HFFc6 (cell line): ENCODE measurements around the gene RNF14. TPM values are rescaled to one million over a fixed set of nuclear protein-coding genes. Genes with fewer than 3 reads are reported as not detected.
"Not testable (repeated sequence)": the region's sequence is repeated elsewhere in the genome, so short reads cannot be mapped to it uniquely, and the experiment has no call there.

Experiments
- DNase-seq: peaks from one replicate; pipeline ENCODE4 v3.0.0-alpha.2; 2018
- H3K27ac Mint-ChIP-seq: 2 replicates; pipeline ENCODE4 v1.8.0; 2020; ENCODE audit warnings: mild to moderate bottlenecking, mixed read lengths
- H3K27me3 Mint-ChIP-seq: 2 replicates; pipeline ENCODE4 v1.8.0; 2021; ENCODE audit warnings: mild to moderate bottlenecking, moderate library complexity, mixed read lengths; ENCODE audit not compliant: insufficient read depth
- H3K36me3 Mint-ChIP-seq: 2 replicates; pipeline ENCODE4 v1.8.0; 2021; ENCODE audit warnings: low read depth, mixed read lengths
- H3K4me1 Mint-ChIP-seq: 2 replicates; pipeline ENCODE4 v1.8.0; 2020; ENCODE audit warnings: low read depth, mixed read lengths
- H3K4me3 Mint-ChIP-seq: 2 replicates; pipeline ENCODE4 v1.8.0; 2020; ENCODE audit warnings: mild to moderate bottlenecking, moderate library complexity, mixed read lengths
- H3K9me3 Mint-ChIP-seq: 2 replicates; pipeline ENCODE4 v1.8.0; 2020; ENCODE audit warnings: mild to moderate bottlenecking, mixed read lengths
- long read RNA-seq: library from polyadenylated mRNA; unstranded; transcript quantifications from one replicate; pipeline ENCODE4 v2.0.0, GENCODE V29; 2019
- total RNA-seq, 6 experiments: library from RNA; stranded (reverse); fragmentation: NEBNext Ultra II Directional; extraction: Animal tissue kit (Norgen Biotek cat#: 25700); gene quantifications; 2 replicates in 1 of 6; 3 replicates in 5 of 6; pipeline ENCODE4 v1.2.3, GENCODE V29; 2021
- TF ChIP-seq, protein P1 (sequence below): fragments of 200-600 bp; sonication (generic); IDR thresholded peaks from 2 replicates; pipeline ENCODE4 v1.5.0; 2021; ENCODE audit warnings: antibody characterized with exemption, mild to moderate bottlenecking

The RNF14 gene, protein sequence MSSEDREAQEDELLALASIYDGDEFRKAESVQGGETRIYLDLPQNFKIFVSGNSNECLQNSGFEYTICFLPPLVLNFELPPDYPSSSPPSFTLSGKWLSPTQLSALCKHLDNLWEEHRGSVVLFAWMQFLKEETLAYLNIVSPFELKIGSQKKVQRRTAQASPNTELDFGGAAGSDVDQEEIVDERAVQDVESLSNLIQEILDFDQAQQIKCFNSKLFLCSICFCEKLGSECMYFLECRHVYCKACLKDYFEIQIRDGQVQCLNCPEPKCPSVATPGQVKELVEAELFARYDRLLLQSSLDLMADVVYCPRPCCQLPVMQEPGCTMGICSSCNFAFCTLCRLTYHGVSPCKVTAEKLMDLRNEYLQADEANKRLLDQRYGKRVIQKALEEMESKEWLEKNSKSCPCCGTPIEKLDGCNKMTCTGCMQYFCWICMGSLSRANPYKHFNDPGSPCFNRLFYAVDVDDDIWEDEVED
- total RNA-seq = 10 to 100 TPM; 56.0 to 65.5 (median 63.0) TPM
- long read RNA-seq, full-length matches to known transcripts = 28 of 57 reads
- long read RNA-seq, partial matches to known transcripts = 17 of 57 reads
- long read RNA-seq, other reads (novel, unspliced or antisense) = 12 of 57 reads

DNA sequence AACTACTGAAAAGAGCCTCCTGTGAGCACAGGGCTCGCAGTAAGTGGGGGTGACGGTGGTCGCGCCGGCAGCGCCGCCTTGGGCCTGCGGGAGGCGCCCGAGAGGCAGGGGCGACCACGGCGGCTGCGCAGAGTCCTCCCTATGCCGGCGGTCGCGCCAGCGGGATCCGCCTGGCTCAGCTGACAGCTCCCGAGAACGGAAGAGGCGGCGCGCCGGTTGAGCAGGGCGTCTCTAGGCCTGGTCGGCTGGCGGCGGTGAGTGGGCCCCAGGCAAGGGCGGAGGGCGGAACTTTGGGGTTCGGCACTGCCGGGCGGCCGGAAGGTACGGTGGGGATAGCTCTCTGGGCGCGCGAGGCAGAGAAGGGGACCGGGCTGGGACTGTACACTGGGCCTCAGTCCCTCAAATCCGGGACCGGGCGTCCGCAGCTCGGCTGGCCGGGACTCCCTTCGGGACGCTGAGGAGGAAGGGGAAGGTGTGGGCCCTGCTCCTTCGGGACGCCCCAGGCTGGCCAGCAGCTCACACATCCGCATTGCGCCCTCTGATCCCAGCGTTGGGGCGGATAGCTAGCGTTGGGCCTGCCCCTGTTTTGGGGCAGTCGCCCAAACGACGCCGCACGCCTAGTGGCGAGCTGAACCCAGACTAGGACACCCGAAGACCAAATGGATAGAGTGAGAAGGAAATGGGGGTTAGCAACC lies at the start of gene RNF14:
RNF14 (plus strand) TSS at position 192 of the 695 bp plus-strand sequence. CDS start 4,484 bp downstream, outside the sequence.
- peak within 1 kb of the TSS; percentile 90 for H3K4me3 Mint-ChIP-seq
- peak within 1 kb of the TSS; percentile 98 for H3K27ac Mint-ChIP-seq
- H3K4me1 Mint-ChIP-seq = peaks cover 28% of the 10 kb centered on the region
- no peaks in the 10 kb centered on the region for H3K9me3 Mint-ChIP-seq
- H3K27me3 Mint-ChIP-seq = peaks cover 2% of the 10 kb centered on the region
- DNase-seq = peak; percentile 92
- peaks cover 8% of the 10 kb centered on the region for H3K36me3 Mint-ChIP-seq
- TF ChIP-seq, protein P1, sequence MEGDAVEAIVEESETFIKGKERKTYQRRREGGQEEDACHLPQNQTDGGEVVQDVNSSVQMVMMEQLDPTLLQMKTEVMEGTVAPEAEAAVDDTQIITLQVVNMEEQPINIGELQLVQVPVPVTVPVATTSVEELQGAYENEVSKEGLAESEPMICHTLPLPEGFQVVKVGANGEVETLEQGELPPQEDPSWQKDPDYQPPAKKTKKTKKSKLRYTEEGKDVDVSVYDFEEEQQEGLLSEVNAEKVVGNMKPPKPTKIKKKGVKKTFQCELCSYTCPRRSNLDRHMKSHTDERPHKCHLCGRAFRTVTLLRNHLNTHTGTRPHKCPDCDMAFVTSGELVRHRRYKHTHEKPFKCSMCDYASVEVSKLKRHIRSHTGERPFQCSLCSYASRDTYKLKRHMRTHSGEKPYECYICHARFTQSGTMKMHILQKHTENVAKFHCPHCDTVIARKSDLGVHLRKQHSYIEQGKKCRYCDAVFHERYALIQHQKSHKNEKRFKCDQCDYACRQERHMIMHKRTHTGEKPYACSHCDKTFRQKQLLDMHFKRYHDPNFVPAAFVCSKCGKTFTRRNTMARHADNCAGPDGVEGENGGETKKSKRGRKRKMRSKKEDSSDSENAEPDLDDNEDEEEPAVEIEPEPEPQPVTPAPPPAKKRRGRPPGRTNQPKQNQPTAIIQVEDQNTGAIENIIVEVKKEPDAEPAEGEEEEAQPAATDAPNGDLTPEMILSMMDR = peak; percentile 93

DNA sequence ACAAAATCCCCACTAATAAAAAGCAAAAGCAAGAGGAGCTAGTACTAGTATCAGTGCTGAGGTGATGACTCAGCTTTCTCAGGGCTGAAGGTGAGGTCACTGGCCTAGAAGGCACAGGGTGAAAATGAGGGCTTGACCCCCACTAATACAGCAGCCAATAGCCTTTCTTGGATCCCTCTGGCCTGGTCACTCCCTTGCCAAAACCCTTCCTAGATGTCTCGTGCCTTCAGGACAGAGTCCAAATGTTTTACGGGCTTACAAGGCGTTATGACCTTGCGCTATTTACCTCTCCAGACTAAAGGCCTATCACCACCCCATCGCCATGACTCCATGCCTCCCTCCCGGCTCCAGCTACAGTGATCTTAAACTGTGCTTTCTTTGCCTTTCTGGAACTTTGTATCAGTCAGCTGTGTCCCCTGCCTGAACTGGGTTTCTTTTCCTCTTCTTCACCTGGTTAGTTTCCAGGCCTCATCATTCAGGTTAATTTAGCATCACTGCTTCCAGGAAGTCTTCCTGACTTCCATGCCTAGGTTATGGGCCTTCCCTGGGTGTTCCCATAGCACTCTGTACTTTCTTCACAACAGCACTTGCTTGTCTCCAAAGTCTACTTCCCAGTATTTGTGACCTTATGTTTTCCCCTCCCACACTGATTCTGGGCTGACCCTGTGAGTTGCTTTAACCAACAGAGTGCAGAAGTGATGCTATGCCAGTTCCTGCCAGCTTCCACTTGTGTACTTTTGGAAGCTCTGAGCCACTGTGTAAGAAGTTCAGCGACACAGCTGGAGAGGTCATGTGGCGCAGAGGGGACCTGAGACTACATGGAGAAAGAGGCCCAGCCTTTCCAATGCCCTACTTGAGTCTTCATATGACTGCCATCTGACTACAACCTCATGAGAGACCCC lies 49.4 kb upstream of the RNF14 start:
- Mint-ChIP-seq H3K4me1 (peaks cover 7% of the 10 kb centered on the region), H3K4me3 (no peak overlapping the region), H3K36me3 (peaks cover 5% of the 10 kb centered on the region), H3K9me3 (no peaks in the 10 kb centered on the region), H3K27ac (no peak overlapping the region), H3K27me3 (peaks cover 23% of the 10 kb centered on the region)
- DNase-seq = no peak
- TF ChIP-seq, protein P1 = no peak

DNA sequence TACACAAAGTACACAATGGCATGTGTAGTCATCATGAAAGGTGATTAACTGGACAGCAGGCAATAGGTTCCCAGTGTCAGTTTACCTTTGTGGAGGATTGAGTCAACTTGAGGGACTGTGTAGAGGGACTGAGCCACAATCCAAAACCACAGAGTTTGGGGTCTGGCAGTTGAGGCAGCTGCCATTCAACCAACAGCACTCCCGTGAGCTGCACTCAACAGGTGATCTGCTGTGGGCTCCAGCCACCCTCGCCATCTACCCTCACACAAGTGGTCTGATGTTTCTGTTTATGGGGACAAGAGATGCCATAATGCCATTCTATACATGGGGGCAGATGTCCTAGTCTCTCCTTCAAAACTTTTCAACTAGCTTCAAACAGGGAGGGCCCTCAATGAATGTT lies 48.1 kb upstream of the RNF14 start:
- DNase-seq = no peak
- H3K27ac Mint-ChIP-seq = no peak overlapping the region
- TF ChIP-seq, protein P1 = no peak
- peaks cover 9% of the 10 kb centered on the region for H3K36me3 Mint-ChIP-seq
- H3K4me1 Mint-ChIP-seq = peaks cover 7% of the 10 kb centered on the region
- no peak overlapping the region for H3K4me3 Mint-ChIP-seq
- peaks cover 10% of the 10 kb centered on the region for H3K27me3 Mint-ChIP-seq
- no peaks in the 10 kb centered on the region for H3K9me3 Mint-ChIP-seq

DNA sequence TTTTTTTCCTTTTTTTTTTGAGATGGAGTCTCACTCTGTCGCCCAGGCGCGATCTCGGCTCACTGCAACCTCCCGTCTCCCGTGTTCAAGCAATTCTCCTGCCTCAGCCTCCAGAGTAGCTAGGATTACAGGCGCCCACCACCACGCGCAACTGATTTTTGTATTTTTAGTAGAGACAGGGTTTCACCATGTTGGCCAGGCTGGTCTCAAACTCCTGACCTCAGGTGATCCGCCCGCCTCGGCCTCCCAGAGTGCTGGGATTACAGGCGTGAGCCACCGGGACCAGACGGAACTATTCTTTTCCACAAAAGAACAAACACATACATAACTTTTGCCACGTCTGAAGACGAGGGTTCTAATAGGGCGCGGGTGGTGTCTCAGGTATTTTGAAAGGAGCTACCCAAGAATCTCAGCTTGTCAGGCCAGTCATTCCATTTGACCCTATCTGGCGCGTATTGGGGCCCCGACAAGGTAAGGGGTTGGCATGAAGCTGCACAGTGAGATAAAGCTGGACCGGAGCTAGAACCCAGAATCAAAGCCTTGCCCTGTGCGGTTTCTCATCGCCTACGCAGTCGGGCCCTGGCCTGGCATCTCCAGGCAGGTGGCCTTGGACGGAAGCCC lies 46.0 kb upstream of the RNF14 start:
- H3K4me1 Mint-ChIP-seq = not testable (repeated sequence)
- Mint-ChIP-seq H3K4me3 (peak overlapping the region; percentile 89), H3K36me3 (peaks cover 17% of the 10 kb centered on the region)

DNA sequence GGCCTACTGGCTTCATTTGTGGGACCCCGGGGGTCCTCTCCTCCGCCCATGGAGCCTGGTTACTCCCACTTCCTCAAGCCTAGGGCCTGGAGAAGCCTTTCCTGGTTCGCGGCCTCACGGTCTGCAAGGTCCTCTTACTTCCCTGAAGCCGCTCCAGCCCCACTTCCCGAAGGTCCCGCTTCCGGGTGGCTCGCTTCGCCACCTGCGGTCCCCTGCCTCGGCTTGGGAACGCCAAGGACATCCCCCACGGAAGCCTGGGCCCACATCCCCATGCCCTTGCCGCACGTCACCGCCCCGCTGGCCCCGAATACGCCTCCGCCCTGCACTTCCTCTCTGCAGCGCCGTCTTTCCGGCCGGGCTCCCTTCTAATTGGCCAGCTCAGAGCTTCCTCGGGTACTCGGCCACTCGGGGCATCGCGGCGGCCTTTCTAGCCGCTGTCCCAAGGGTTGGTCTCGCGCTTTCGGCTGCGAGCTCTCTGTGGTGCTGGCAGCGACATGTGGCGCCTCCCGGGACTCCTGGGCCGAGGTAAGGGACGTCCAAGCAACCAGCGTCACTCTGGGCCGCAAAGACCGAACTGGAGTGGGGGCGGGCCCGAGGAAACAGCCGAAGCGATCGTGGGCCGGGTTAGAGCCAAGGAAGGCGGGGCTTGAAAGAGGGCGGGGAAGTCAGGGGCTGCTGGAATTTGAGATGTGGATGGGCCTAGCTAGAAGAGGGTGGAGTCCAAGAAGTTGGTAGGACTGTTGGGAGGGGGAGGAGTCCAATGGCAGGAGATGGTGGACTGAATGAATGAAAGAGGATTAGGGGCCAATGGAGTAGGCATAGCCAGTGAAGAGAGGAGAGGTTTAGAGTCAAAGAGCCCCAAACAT lies 45.2 kb upstream of the RNF14 start, which contains the start of gene DELE1:
DELE1 (plus strand) TSS at position 424 of the 866 bp plus-strand sequence; CDS start at position 495, 71 bp downstream.
- DNase-seq = peak; percentile 89
- TF ChIP-seq, protein P1 = no peak
- no peaks in the 10 kb centered on the region for H3K9me3 Mint-ChIP-seq
- H3K27me3 Mint-ChIP-seq = no peaks in the 10 kb centered on the region; the same call in none of the 2 replicates
- peak within 1 kb of the TSS; percentile 99 for H3K27ac Mint-ChIP-seq
- H3K4me3 Mint-ChIP-seq = peak within 1 kb of the TSS; percentile 89
- peaks cover 7% of the 10 kb centered on the region for H3K4me1 Mint-ChIP-seq
- H3K36me3 Mint-ChIP-seq = peaks cover 17% of the 10 kb centered on the region

More for the DNA sequence above, 46.0 kb upstream of the RNF14 start:
- not testable (repeated sequence) for H3K9me3 Mint-ChIP-seq, H3K27me3 Mint-ChIP-seq, DNase-seq
- peak overlapping the region; percentile 99 for H3K27ac Mint-ChIP-seq
